ENCODE results near the gene PRPF39.

- TF ChIP-seq CTCF (IDR thresholded peaks at IDR 0.05; ENCODE audit: insufficient read depth, low read depth, low read length) (no peak), EZH2 (IDR thresholded peaks at IDR 0.05; ENCODE audit: insufficient read depth, low read length) (no peak)
Measured at GRCh38 chr14:45136399-45136798, 52.5 kb downstream of the PRPF39 start.
